ENCODE data around the gene PPP1R16B.

DNA sequence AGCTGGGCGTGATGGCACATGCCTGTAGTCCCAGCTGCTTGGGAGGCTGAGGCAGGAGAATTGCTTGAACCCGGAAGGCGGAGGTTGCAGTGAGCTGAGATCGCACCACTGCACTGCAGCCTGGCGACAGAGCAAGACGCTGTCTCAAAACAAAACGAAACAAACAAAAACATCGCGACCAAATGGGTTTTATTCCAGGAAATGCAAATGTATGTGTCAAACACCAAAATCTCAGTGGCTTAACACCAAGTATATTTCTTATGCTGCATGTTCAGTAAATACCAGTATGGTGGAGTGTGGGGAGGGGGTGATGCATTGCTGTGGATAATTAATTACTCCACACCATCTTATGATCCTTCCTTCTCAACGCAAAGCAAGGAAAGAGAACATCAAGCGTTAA, 29.1 kb upstream of the PPP1R16B start:
- TF ChIP-seq, protein P1, sequence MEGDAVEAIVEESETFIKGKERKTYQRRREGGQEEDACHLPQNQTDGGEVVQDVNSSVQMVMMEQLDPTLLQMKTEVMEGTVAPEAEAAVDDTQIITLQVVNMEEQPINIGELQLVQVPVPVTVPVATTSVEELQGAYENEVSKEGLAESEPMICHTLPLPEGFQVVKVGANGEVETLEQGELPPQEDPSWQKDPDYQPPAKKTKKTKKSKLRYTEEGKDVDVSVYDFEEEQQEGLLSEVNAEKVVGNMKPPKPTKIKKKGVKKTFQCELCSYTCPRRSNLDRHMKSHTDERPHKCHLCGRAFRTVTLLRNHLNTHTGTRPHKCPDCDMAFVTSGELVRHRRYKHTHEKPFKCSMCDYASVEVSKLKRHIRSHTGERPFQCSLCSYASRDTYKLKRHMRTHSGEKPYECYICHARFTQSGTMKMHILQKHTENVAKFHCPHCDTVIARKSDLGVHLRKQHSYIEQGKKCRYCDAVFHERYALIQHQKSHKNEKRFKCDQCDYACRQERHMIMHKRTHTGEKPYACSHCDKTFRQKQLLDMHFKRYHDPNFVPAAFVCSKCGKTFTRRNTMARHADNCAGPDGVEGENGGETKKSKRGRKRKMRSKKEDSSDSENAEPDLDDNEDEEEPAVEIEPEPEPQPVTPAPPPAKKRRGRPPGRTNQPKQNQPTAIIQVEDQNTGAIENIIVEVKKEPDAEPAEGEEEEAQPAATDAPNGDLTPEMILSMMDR (IDR thresholded peaks at IDR 0.05), result no peak
- TF ChIP-seq POLR2A (IDR thresholded peaks at IDR 0.05) (no peak), POLR2AphosphoS5 (IDR thresholded peaks at IDR 0.05) (no peak)

Data from transverse colon (tissue), 4 donors.